ENCODE results near the gene NSA2.
"Not testable (repeated sequence)": the region's sequence is repeated elsewhere in the genome, so short reads cannot be mapped to it uniquely, and the experiment has no call there.

The NSA2 gene

DNA sequence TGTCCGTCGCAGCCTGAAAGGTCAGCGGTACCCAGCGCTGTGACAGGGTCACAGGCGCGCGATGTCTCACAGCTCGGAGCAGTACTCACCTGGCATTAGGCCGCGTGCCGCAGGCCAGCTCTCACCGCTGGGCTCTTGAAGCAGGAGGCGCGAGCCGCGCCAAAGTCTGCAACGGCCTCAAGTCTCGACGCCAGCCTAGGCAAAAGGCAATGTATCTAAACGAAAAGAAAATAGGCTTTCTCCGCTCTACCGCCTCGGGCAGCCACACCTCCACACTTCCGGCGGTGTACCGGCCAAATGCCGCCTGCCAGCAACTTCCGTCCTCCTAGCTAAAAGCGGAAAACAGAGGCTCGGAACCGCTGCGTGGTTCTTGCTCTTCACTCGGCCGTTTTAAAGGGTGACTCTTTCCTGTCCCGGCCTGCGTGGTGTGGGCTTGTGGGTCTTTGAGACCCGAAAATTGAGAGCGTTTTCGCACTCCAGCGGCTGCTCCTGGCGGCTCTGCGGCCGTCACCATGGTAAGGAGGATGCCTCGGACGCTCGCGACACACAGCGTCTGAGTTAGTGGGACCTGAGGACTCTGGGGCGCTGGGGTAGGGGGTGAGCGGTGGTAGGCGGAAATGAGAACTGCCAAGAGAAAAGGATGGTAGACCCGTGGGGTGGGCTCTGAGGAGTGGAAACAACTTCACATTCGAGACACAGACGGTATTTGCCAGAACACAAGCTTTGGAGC is at the start of gene NSA2, which contains the start of gene GFM2:
Gene NSA2 (plus strand): TSS at position 401 of the 730 bp plus-strand sequence. CDS start 112 bp downstream, at position 513.
Gene GFM2 (minus strand): TSS at position 269 of the 730 bp plus-strand sequence. CDS start 3,375 bp downstream, outside the sequence.
- peak; percentile 85 to 88 for DNase-seq (ENCODE audit: low read depth in 2 of 2, low spot score in 1 of 2)

DNA sequence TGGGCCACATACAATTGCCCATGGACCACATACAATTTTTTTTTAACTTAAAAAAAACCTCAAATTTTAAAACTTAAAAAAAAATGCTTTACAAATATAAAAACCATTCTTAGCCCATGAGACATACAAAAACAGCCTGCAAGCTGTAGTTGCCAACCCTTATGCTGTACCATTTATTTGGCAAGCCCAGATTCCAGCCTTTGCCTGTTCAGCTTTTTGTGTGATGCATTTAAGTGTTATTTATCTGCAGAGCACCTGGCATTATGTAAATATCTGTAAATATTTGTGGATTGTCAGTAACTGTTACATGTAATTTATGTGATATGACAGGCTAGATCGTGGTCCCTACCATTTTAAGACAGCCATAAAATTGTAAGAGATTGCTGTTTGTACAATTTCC is 49.5 kb upstream of the NSA2 start:
- no peak for DNase-seq (ENCODE audit: low read depth in 2 of 2, low spot score in 1 of 2)

DNA sequence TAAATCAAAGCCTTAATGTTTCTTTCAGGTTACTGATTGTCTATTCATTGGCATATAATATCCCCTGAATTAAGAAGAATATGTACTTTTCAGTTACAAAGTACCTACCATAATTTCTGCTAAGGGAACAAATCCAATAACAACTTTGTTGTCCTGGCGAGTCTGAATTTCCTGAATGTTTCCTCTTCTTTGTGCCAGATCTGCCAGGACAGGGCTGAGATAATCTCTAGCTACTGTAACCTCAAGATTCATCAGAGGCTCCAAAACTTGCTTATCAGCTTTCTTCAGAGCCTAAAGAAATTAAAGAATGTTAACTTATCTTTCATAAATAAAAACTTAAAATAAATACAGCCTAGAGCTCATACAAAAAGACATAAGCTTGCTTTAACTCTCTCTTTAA is 44.8 kb upstream of the NSA2 start:
- DNase-seq (ENCODE audit: low read depth in 2 of 2, low spot score in 1 of 2), result no peak

DNA sequence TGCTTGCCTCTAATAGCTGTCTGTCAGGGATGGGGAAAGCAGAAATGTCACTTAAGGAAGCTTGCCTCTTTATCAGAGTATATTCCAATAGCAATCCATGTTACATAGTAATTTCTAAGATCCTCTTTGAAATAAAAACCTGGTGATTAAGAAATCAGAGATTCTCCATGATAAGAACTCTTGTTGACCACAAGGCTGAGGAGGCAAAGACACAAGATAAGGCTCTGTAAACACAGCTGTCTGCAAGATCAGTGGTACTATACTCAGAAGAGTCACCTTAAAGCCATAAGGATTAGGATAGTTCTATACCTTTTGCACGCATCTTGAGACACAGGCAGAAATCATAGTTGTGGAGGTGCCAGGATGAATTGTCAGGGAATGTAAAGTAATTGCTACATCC is 41.7 kb upstream of the NSA2 start:
- DNase-seq (ENCODE audit: low read depth in 2 of 2, low spot score in 1 of 2), result no peak

DNA sequence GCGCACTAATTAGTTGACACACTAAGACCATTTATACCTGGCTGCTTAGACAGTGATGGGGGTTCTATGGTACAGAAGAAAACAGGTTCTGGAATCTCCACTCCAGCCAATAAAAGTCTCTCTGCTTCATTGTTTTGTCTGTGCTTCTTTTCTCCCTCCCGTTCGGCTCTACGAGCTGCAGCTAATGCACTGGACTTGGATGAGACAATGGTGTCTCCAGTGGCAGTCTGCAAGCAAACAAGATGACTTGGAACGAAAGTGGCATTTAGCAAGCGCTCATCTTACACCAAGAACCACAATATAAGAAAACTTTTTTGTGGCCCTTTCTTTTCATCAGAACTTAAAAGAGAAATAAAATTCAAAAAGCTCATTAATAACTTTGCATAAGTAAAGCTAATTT is 30.3 kb upstream of the NSA2 start:
- no peak for DNase-seq (ENCODE audit: low read depth in 2 of 2, low spot score in 1 of 2)

DNA sequence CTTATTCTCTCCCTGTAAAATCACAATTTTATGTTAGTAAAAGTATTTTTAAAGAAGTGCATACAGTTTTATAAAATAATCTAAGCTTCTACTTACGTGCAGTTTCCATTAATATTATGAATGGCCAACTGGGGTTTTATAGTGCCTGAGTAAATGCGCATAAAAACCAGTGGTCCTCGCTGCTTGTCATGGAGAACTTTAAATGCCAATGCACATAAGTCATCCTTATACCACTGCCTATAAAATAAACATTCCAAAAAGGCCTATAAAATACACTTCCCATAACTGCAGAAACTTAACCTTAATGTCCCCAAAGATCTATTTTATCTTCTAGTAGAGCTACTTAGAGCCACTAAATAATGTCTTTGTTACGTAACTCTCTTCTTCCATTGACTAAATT is 28.6 kb upstream of the NSA2 start:
- no peak for DNase-seq (ENCODE audit: low read depth in 2 of 2, low spot score in 1 of 2)

DNA sequence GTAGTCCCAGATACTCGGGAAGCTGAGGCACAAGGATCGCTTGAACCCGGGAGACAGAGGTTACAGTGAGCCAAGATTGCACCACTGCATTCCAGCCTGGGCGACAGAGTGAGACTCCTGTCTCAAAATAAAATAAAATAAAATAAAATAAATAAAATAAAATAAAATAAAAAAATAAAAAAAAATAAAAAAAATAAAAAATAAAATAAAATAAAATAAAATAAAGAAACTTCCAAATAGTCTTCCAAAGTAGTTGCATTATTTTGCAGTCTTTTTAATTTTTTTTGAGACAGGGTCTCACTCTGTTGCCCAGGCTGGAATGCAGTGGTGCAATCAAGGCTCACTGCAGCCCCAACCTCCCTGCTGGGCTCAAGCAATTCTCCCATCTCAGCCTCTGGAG is 18.3 kb upstream of the NSA2 start:
- DNase-seq (ENCODE audit: low read depth in 2 of 2, low spot score in 1 of 2), result not testable (repeated sequence)

DNA sequence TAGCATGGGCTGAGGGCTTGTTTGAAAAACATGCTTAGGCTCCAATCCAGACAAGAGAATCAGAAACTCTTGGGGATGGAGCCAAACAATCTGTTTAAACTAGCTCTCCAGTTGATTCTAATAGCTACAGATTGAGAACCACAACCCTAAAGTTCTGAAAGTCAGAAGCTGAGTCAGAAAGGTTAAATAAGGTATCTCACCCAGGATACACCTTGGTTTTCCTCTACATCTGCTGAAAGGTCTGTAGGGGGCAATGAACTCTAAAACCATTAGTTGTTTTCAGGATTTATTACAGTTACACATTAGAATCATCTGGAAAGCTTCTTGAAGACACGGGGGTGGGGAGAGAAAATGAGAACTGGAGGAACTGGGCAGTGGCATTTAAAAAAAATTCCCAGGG is 5.8 kb upstream of the NSA2 start:
- no peak for DNase-seq (ENCODE audit: low read depth in 2 of 2, low spot score in 1 of 2)

DNA sequence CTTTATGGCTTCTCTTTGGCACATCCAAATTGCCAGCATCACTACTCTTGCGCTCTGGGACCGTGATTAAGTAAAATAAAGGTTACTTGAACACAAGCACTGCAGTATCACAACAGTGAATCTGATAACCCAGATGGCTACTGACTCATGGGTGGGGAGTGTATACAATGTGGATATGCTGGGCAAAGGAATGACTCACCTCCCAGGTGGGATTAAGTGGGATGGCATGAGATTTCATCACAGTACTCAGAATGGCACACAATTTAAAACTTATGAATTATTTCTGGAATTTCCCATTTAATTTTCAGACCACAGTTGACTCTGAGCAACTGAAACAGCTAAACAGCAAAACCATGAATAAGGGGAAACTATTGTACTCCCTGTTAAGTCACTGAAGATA is 4.5 kb upstream of the NSA2 start:
- no peak for DNase-seq (ENCODE audit: low read depth in 2 of 2, low spot score in 1 of 2)

DNA sequence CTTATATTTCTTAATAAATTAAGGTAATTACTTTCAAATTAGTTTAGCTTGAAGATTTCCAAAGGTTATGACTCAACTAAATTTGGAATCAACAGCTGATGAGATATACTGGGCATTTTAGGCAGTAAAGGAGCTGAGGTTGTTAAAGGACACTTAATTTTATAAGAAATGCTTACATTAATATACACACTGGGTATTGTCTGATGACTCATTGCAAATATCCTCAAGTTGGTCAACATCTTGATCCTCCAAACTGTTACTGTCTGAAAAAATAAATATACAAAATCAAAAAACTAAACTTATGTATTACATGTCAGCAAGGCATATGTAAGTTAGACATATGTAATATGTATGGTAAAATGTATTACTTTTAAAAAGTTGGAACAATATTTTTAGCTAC is 3.5 kb upstream of the NSA2 start:
- no peak for DNase-seq (ENCODE audit: low read depth in 2 of 2, low spot score in 1 of 2)

DNA sequence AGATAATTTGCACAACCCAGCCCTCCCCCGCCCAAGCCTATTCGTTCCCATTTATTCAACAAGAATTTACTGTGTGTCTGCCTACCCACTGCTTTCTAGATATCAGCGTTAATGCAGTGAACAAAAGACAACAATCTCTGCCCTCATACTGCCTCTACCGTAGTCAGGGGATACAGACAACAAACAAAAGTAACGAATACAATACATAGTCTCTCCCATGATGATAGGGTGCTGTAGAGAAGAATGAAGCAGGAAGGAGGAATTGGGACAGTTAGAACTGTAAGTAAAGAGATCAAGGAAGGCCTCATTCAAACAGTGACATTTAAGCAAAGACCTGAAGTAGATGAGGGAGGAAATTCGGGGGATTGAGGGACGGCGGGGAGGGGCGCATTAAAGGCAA is 1.8 kb upstream of the NSA2 start:
- no peak for DNase-seq (ENCODE audit: low read depth in 2 of 2, low spot score in 1 of 2)

DNA sequence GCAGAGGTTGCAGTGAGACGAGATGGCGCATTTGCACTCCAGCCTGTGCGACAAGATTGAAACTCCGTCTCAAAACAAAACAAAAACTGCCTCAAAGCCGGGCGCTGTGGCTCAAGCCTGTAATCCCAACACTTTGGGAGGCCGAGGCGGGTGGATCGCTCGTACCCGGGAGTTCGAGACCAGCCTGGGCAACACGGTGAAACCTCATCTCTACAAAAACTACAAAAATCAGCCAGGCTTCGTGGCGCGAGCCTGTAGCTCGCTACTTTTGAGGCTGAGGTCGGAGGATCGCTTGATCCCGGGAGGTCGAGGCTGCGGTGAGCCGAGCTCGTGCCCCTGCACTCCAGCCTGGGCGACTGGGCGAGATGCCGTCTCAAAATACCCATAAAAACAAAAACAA is 1.1 kb upstream of the NSA2 start:
- no peak for DNase-seq (ENCODE audit: low read depth in 2 of 2, low spot score in 1 of 2)

DNA sequence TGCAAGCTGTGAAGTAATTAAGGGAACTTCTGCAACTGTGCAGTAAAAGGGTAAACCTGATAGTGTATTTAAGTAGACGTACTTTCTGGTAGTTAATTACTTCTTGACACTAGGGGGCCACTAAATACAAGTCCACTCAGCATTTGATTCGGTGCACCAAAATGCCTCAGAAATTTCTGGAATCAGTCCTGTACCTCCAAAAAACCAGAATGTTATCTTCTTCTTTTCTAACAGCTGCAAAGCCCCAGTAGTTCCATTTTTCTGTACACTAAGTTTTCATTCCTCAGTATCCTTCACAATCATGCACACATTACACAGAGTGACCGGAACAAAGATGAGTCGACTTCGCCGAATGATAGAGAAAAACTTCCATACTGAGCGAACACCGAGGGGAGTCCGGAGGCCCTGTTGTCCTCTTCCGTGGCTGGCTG is 616 bp upstream of the NSA2 start:
- DNase-seq (ENCODE audit: low read depth in 2 of 2, low spot score in 1 of 2), result no peak

DNA sequence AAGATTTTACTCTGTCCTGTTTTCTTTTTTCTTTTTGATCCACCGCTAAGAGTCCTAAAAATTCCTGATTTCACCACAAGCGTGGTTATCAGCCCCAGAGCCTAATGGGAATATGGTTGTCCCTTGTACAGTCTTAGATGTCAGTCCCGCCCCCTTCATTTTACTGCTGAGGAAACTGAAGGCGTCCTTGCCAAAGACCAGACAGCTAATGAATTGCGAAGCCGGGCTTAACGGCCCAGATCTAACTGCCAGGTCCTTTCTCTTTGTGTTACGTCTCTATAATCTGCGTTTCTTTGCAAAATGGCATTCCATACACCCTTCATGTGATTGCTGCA is 497 bp downstream of the NSA2 start:
- no peak for DNase-seq (ENCODE audit: low read depth in 2 of 2, low spot score in 1 of 2)

DNA sequence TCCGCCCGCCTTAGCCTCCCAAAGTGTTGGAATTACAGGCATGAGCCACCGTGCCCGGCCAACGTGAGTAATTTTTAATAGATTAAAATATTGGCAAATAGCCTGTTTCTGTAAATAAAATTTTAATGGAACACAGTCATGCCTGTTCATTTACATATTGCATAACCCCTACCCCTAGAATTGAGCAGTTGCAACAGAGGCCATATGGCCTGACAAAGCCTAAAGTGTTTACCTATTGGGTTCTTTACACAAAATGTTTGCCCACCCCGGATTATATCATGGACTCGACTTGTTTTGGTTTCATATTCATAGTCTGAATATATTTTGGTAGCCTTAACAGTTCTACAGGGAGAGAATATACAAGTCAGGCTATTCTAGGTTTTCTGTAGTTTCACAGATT is 5.3 kb downstream of the NSA2 start:
- DNase-seq (ENCODE audit: low read depth in 2 of 2, low spot score in 1 of 2), result no peak

DNA sequence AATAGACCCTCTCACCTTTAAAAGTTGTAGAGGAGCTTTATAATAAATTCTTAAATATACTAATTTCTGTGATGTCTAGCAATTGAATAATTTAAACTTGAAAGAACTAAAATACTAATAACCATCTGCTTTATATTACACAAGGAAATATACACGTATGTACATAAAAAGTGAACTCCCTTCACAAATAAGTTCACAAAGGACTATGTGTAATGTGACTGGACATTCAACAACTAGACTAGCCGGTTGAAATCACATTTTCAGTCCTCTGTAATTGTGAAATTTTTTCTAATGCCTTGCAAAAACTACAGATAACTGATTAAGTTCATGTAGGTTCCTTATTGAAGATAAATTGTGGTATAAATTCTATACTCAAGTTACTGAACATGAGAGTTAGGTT is 11.6 kb downstream of the NSA2 start:
- DNase-seq (ENCODE audit: low read depth in 2 of 2, low spot score in 1 of 2), result no peak

DNA sequence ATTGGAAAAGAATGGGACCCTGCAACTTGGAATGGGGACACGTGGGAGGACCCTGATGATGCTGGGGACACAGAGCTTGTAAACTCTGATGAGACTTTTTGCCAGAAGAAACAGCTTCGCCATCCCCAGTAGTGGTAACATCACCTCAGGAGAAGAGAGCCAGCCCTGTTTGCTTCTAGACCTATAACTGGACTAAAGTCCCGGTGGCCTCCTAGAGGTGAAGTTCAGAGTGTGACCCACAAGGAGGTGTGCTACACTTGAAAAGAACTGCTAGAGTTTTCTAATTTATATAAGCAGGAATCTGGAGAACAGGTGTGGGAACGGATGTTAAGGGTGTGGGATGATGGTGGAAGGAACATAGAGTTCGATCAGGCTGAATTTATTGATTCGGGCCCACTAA is 19.8 kb downstream of the NSA2 start:
- no peak for DNase-seq (ENCODE audit: low read depth in 2 of 2, low spot score in 1 of 2)

DNA sequence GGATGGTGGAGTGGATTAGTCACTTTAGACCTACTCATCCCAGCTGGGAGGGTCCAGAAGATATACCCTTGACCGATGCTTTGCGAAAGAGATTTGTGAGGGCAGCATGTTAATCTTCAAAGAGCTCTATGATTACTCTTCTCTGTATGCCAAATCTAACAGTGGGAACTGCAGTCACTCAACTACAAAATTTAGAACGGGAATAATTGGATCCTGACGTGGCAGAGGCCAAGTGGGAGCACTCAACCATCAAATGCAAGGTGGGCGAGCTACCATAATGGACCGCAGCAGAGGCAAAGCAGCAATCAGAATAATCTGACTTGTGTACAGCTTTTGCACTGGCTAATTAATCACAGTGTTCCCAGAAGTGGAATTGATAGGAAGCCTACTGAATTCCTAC is 20.4 kb downstream of the NSA2 start:
- DNase-seq (ENCODE audit: low read depth in 2 of 2, low spot score in 1 of 2), result no peak

DNA sequence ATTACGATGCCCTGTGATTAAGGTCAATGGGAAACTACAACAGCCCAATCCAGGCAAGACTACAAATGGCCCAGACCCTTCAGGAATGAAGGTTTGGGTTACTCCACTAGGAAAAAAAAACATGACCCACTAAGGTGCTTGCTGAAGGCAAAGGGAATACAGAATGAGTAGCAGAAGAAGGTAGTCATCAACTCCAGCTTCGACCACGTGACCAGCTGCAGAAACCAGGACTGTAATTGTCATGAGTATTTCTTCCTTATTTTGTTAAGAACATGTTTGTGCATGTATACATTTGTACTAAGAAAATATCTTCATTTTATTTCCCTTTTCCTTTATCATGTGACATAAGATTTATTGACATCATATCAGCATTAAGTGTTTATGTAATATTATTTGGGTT is 24.6 kb downstream of the NSA2 start:
- not testable (repeated sequence) for DNase-seq (ENCODE audit: low read depth in 2 of 2, low spot score in 1 of 2)

DNA sequence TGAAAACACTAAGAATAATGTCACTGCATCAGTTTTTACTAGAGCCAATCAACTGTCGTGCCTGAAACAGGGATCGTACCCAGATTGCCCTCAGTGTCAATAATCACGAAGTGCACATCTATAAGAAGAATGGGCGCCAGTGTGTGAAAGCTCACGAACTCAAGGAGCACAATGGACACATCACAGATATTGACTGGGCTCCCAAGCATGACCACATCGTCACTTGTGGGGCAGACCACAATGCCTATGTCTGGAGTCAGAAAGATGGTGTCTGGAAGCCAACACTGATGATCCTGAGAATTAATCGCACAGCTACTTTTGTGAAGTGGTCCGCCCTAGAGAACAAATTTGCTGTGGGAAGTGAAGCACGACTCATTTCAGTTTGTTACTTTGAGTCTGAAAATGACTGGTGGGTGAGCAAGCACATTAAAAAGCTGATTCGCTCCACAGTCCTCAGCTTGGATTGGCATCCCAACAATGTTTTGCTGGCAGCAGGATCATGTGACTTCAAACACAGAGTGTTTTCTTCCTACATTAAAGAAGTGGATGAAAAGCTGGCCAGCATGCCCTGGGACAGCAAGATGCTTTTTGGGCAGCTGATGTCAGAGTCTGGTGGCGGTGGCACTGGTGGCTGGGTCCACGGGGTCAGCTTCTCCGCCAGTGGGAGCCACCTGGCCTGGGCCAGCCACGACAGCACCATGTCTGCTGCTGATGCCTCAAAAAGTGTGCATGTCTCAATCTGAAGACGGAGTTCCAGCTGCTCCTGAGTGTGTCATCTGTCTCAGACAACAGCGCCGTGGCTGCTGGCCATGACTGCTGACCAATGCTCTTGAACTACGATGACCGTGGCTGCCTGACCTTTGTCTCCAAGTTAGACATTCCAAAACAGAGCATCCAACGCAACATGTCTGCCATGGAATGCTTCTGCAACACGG is 32.2 kb downstream of the NSA2 start:
- DNase-seq (ENCODE audit: low read depth in 2 of 2, low spot score in 1 of 2), result no peak

DNA sequence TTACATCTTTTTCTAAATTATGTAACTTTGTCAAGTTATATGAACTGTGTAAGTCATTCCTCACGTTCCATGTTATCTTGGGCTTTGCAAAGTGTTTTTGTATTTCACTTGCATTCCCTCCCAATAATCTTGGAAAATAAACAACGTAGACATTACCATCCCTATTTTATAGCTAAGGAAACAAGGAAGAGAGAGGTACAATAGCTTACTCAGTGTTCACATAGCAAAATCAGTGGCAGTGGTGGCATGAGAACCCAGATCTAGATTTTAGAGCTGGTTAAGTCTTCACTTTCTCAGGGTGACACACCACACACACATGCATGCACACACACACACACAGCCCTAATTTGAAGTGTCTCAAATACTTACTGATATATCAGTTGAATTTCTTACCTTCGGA is 34.1 kb downstream of the NSA2 start:
- DNase-seq (ENCODE audit: low read depth in 2 of 2, low spot score in 1 of 2), result no peak

DNA sequence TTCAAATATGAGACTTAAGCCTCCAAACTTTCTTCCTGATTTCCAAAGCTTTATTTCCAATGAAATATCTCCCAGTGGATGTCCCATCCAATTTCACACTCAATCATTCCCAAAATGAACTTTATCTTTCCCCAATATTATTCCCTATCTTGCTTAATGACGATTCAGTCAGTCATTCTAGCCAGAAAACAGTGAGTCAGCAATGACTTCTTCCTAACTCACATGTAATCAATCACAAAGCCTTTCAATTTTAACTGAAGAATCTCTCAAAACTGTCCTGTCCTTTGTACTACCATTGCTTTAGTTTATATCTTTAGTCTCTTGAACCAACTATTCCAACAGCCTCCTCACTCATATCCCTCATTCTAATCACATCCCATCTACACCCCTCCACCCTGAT is 34.9 kb downstream of the NSA2 start:
- no peak for DNase-seq (ENCODE audit: low read depth in 2 of 2, low spot score in 1 of 2)
